GM18909 (cell line): ENCODE data around the gene EPHA2.

Experiments used
- ATAC-seq: cut with Tn5 transposase; IDR thresholded peaks from one replicate; pipeline ENCODE4 v1.9.1; 2021; ENCODE audit warnings: mild to moderate bottlenecking; ENCODE audit not compliant: unreplicated experiment, poor library complexity

EPHA2 gene

DNA sequence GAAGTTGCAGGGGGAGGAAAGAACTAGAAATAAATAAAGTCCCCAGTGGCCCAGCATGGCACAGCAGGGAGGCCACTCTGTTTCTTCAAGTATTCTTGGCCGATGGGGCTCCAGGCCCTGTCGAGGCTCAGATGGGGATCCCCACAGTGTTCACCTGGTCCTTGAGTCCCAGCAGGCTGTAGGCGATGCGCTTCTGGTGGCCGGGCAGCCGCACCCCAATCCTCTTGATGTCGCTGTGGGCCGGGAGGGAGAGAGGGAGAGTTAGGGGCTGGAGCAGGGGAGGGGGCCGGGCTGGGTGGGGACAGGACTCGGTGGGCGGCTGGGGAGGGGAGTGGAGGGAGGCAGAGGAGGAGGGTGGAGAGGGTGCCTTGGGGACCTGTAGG lies 30.8 kb downstream of the EPHA2 start:
- no peak for ATAC-seq

DNA sequence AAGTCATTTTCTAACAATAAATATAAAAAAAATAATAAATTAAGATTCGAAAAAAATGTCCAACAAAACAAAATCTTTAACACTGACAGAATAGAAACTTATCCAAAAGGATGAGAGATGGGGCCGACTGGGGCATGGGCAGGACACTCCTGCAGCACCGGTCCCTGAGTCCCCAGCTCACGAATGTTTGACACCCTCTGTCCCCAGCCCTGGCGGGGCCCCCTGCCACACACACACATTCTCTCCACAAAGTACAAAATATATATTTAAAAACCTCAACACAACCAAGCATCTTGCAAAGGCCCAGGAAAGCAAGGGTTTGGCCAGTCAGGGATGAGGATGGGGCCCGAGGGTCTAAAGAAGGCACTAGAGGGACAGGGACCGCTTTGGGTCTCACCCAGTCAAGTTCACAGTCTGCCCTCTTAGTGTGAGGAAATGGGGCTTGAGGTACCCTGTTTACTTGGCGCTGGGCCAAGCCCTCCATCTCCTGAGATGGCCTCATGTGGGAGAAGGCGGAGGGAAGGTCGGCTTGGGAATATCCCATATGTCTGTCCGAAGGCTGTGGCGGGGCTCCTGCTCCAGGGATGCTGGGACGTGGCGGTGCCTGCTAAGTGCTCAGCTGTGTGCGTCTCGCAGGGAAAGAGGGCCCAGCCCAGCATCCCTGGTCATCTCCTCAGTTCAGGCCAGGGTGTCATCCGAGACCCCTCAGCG lies 31.3 kb downstream of the EPHA2 start:
- ATAC-seq, result no peak

GRCh38 chr1:16122916-16123315 lies 33.0 kb downstream of the EPHA2 start:
- ATAC-seq, result no peak

GRCh38 chr1:16122350-16122881 lies 33.5 kb downstream of the EPHA2 start:
- ATAC-seq, result no peak

- ATAC-seq, result no peak
These were observed 34.9 kb downstream of the EPHA2 start for GRCh38 chr1:16120940-16121410.

DNA sequence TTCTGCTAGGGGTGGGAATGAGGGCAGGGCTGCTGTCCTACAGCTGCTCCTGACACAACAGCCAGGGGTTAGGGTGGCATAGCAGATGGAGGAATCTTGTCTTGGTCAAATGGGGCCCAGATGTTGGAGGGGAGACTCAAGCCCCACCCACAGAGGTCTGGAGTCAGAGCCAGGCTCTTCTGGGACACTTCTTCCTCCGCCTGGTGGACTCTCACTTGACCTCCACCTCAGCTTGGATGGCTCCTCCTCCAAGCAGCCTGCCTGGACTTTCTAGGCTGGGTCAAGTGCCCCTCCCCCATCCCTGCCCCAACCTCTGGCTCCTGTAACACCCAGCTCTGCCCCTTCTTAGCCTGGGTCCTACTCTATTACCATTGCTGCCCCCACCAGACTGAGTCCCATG lies 35.5 kb downstream of the EPHA2 start:
- no peak for ATAC-seq

DNA sequence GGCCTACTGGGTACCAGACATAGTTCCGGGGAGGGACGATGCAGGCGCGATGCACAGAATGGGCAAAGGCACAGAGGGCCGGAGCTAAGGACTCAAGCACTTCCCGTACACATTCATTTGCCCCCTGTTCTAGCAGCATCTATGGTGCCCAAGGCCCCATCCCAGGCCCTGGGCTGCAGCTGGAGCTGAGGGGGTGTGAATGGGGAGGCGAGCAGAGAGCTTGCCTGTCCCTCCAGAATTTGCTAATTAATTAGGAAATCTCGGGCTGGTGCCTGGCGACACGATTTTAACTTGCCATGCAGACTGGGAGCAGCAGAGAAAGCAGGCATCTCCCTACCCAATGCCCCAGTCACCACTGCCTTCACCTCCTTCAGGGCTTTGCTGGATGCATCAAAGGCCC lies 35.9 kb downstream of the EPHA2 start:
- no peak for ATAC-seq

- no peak for ATAC-seq
These were observed 36.4 kb downstream of the EPHA2 start for GRCh38 chr1:16119504-16119903.

DNA sequence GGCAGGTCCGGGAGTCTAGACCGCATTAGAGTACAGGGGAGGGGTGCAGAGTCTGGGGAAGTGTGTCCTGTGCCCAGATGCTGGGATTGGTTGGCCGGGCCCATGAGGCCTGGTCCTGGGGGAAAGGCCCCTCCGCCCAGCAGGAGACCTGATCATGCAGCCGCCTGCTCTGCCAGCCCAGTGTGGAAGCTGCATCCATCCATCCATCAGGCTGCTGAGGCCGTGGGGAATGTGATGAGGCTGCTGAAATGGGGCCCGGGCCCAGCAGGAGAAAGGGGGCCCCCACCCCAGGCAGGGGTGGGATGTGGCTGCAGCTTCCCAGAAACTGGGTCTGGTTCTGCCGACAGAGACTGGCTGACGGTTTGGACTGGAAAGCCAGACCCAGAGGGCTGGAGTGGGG lies 37.2 kb downstream of the EPHA2 start:
- no peak for ATAC-seq

DNA sequence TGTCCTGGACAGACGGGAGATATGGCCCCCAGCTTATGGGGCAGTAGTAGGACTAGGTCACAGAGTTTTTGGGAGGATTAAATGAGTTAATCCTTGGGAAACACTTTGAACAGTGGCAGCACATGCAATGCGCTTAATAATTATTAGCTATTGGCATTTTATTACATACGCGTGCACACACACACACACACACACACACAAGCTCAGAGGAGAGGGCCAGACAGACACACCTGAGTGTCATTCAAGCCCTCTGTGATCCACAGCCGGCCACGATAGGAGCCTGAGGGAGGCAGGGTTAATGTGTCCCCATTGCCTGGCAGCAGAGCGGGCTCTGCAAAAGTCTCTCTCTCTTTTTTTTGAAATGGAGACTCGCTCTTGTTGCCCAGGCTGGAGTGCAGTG lies 37.9 kb downstream of the EPHA2 start:
- ATAC-seq, result no peak

- ATAC-seq, result no peak
These were observed 38.5 kb downstream of the EPHA2 start for GRCh38 chr1:16117369-16117768.

GRCh38 chr1:16116625-16117024 lies 39.2 kb downstream of the EPHA2 start:
- ATAC-seq, result no peak

DNA sequence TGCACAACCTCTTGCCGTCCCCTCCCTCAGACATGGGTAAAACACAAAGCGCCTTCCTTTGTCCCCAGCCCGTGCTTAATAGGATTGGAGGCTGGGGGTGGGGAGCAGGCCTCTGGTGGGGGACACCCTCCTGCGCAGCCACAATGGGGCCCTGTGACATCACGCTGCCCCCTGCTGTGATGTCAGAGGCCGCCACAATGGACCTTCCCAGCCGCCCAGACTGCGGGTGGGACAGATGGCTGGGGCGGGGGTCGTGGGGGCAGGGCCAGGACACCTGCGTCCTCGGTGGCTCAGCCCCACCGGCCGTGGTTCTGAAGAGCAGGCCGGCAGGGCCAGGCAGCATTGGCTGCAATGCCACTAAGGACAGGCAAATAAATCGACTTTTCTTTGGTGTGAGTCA lies 39.9 kb downstream of the EPHA2 start:
- no peak for ATAC-seq

DNA sequence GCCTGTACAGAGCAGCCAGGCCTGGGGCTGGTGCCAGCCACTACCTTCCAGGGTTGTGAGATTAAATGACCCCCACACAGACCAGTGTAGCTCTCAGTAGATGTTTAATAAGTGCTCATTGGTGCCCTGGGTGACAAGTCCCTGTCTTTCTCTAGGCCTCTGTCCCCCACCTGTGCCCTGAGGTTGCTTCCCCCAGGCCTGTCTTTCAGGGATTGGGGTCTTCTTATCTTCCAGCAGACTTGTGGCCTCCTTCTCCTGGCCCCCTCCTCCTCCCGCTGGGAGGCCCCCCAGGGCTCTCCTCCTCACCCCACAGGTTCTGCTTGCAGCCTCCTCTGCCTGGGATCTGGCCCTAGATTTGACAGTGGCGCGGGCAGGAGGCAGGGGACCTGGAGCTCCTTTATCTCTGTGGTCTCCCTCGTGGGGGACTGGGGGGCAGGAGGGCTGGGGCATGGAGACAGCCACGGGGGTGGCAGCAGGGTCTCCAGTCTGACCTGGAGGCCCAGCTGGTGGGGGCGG lies 40.3 kb downstream of the EPHA2 start:
- ATAC-seq, result no peak

DNA sequence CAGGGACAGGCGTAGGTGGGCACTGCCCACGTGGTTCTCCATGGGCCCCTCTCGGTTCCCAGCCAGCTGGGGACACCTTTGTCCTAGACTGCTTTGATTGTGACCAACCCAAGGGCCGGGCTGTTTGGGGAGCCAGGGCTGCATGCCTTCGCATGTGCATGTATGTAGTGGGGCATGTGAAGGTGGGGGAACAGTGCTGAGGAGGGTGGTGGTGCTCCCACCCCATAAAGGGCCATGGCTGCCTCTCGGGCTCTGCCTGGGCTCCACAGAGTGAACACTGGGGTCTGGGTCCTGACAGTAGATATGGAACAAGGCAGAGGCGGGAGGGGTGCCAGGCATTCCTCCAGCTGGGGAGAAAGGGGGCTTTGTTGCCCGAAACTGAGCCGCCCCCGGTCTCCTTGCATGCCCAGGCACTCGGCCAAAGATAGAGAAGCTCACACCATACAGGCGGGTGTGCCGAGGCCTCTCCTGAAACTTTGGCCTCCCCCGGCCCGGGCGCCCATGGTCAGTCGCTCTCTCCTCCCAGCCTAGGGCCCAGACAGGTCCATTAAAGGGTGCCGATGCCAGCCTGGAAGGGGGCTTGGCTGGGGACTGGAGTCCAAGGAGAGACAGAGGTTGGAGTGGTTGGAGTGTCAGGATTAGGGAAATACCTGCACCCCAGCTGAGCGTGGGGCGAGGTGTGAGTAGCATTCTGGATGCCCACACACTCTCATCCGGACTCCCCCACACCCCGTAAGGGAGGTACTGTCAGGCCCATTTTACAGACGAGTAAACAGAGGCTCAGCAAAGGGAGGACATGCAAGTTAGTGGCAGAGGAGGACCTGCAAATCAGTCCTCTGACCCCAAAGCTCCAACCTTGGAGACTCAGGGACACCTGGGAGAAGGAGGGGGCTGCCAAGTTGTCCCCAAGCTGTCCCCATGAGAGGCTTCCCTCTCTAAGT lies 41.1 kb downstream of the EPHA2 start:
- ATAC-seq, result no peak

GRCh38 chr1:16112596-16113555 lies 43.0 kb downstream of the EPHA2 start:
- no peak for ATAC-seq

GRCh38 chr1:16111771-16112595 lies 43.9 kb downstream of the EPHA2 start:
- no peak for ATAC-seq

DNA sequence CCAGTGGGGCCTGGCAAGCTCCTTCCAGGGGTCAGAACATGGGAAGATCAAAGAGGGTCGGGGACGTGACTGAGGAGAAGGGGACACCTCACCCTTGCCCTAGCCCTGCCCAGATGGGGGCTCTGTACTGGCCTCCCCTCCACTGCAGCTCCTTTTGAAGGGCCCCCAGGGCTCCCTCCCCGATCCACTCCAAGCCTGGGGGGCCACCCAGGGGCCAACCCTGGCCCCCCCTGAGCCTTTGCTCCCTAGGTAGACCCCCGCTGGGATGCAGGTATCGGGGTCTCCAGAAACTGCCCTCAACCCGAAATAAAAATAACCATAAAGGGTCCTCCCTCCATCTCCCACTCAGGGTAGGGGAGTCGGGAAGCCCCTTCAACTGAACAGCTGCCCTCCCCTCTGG lies 45.0 kb downstream of the EPHA2 start:
- no peak for ATAC-seq

GRCh38 chr1:16110456-16110855 lies 45.4 kb downstream of the EPHA2 start:
- no peak for ATAC-seq
